Measurements from ENCODE around the gene TADA2A.

The TADA2A gene

DNA sequence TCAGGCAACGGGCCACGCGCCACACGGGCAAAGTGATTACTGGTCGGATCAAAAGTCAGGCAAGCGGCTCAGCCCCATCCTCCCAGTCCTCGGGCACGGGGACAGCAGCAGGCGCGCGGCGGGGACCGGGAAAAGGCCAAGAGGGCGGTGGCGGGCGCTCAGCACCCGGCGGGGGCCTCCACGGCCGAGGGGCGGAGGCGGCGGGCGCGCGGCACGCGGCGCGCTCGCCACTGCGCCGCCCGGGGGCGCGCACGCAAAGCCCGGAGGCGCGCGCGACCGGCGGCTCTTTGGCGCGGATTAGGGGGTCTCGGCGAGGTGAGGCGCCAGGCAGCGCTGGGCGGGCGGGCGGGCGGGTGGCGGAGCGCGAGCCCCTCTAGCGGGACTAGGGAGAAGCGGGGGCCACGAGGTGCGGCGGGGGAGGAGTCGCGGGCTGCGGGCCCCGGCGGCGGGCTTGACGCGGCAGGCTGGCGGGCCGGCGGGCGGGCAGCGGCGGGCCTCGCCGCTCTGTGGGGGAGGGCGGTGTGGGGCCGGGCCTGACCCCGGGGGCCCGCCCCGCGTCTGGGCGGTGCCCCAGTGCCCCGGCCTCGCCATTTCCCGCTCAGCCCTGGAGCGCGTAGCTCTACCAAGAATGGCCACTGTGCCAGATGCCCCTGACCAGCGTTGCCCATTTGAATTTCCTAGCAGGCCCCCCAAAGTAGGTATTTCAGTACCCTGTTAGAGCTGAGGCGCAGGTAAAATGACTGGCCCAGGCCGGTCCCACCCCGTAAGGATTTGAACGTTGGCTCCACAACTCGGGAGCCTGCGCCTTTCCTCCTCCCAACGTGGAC is at the start of gene TADA2A, which contains the start of gene ACACA:
TSS of gene TADA2A (plus strand) at position 252 of the 827 bp plus-strand sequence. CDS start 4,480 bp downstream, outside the sequence.
TSS of gene ACACA (minus strand) at position 202 of the 827 bp plus-strand sequence. CDS start 537 bp downstream, outside the sequence.
- peak; percentile 86 for DNase-seq

- DNase-seq, result peak; percentile 76
Measured at GRCh38 chr17:37358098-37358829, 48.4 kb upstream of the TADA2A start.

- DNase-seq, result peak; percentile 98
Measured at GRCh38 chr17:37358830-37359681, 47.6 kb upstream of the TADA2A start.

- no peak for DNase-seq
Measured at GRCh38 chr17:37359682-37360188, 47.0 kb upstream of the TADA2A start.

DNA sequence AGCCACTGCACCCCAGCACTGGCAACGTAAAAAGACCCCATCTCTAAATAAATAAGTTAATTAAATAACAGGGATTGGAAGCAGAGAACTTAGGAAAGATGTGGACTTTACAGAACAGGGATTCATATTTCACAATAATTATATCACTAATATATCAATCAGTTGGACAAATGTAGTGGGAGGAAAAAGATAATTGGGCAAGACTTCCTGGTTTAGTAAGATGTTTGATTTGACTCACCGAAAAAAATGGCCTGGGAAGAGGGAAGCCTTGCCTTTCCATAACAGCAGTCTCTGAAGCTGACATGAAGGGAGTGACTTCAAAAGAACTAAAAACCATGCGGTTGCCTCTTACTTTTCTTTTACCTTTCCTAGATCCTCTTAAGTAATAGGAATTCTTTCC is 46.1 kb upstream of the TADA2A start:
- no peak for DNase-seq

DNA sequence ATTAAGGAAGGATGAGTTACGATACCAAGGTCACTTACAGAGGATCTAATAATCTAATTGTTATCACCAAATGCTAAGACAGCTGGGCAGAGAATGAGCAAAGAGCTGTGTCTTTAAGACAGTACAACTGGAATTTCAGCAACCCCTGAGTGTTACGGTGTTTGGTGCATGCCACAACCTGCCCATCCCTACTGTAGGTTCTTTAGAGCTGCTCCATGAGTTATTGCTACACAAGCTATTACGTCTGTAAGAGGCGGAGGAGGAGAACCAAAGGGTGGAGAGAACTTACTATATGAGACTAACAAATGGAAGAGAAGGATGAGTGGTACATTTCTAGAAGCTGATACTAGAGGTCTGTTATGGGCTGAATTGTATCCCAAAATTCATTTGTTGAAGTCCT is 45.1 kb upstream of the TADA2A start:
- no peak for DNase-seq

DNA sequence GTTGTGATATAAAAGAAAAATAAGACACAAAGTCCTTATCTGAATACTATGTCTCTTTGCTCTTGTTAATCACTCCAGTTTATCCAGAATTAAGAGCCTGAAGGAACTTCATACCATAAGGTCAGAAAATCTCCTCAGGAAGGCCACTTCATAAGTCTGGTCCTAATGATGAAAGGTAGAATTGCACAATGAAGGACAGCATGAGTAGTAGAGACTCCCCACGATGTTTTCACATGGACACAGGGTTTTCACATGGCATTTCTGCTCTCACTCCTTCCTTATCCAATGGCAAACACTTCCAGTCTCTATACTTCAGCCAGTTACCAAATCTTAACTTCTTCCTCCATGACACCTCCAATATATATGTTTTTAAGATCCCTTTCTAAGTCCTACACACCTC is 41.1 kb upstream of the TADA2A start:
- DNase-seq, result no peak

GRCh38 chr17:37368577-37368976 is 38.1 kb upstream of the TADA2A start:
- peak; percentile 14 for DNase-seq

DNA sequence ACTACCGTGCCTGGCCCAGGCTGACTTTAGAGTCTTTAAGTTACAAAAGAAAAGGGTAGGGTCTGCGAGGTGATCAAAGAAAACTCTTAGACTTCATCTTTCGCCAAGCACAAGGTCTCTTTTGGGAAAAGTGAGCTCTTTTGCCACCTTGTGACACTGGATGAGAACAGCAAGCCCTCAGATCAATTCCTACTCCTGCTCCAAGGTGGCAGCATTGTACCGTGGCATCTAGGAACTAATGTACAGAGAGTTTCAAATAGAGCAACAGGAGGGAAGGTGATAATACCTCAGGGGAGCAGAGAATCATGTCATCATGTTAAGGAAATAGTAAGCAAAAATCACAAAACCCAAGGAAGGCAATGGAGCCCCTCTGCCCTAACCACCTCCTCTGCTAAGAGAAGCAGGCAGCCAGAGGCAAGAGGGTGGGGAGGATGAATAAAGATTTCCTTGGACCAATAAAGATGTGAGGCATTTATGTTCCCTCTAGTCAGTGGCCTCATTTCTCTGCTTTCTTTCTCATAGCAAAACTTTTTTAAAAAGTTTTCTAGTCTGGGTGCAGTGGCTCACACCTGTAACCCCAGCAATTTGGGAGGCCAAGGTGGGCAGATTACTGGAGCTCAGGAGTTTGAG is 33.0 kb upstream of the TADA2A start:
- peak; percentile 92 for DNase-seq

DNA sequence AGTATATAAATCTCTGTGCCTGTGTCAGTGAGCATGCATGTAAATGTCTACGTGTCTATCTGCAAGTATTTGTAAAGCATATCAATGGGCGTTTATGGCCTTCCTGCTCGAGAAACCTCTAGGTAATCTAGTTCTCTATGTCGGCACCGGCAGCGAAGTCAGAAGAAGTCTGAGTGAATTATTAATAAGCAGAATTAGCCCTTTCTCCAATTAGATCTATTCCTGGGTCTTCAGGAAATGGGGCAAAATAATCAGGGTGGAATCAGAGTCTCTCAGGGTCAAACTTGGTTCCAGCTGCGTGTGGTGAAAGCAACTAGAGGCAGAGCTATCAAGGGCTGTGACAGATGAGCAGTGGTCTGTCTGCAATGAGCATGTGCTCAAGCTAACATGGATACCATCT is 31.0 kb upstream of the TADA2A start, which contains the start of gene C17orf78:
TSS of gene C17orf78 (plus strand) at position 280 of the 400 bp plus-strand sequence. CDS start at position 388, 108 bp downstream.
- no peak for DNase-seq

DNA sequence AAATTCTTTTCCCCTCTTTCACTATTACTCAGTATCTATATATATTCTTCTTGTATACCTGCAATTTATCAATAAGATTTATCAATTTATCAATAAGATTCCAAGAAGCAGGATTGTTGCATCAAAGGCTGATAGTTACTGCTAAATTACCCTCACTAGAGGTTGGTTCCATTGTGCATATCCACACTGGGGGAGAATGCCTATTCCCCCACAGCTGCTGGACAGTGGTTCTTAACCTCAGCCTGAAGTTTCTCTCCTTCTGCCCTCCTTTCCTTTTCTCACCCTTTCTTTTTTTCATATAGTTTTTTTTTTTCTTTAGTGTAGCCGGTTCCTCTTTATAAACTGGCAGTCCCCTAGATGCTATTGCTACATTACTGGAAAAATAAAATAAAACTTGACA is 24.6 kb upstream of the TADA2A start:
- no peak for DNase-seq

DNA sequence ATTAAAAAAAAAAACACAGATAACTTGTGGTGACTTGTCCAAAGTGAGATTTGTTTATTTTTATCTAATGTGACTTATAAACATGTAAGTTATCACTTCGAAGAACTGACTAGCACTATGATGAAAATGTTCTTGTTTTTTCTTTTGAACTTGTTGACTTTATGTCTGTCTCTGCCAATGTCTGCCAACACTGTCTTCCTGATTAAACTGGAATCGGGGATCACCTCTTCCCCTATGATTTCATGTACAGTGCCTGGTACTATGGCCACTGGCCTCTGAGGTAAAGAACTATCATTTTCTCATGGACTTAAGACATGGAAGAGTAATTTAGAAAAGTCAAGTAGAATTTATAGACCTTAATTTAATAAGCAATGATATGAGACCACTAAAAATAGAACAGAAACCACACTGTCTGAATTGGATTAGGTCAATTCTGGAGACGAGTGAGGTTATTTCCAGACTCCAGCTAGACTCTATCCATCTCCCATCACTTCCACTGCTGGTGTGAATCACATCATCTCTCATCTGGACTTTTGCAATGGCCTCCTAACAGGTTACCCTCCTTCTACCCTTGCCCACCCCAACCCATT is 22.0 kb upstream of the TADA2A start:
- no peak for DNase-seq

- DNase-seq, result no peak
Measured at GRCh38 chr17:37385474-37385990, 21.2 kb upstream of the TADA2A start.

DNA sequence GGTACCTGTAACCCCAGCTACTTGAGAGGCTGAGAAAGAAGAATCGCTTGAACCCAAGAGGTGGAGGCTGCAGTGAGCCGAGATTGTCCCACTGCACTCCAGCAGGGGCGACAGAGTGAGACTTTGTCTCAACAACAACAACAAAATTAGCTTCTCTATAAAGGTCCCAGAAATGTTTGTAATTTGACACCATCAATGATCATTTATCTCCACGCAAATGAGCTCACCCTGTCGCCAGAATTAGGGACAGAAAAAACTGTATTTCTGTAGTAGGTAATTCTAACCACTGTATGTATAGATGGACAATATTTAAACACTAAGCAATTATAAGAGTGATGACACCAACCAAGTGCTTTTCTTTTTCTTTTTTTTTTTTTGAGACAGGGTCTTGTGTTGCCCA is 20.2 kb upstream of the TADA2A start:
- DNase-seq, result peak; percentile 42

DNA sequence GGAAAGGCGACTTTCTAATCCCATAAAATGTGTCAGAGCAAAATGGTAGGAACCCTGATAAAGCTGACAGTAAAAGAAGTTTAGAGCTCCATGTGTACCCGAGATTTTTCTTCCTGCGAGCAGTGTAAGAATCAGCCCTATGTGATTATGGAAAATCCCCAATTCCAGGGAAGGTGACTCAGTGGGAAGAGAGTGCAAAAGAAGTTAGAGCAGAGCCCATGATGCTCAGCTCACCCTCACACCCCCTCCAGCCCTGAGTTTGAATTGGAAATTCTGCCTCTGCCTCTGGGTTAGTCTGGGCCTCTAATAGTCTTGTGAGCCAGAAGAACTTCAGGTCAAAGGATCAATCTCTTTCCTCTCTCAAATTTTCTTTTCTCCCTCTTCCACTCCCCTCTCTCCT is 18.4 kb upstream of the TADA2A start:
- DNase-seq, result no peak

GRCh38 chr17:37389160-37389559 is 17.5 kb upstream of the TADA2A start:
- DNase-seq, result no peak

DNA sequence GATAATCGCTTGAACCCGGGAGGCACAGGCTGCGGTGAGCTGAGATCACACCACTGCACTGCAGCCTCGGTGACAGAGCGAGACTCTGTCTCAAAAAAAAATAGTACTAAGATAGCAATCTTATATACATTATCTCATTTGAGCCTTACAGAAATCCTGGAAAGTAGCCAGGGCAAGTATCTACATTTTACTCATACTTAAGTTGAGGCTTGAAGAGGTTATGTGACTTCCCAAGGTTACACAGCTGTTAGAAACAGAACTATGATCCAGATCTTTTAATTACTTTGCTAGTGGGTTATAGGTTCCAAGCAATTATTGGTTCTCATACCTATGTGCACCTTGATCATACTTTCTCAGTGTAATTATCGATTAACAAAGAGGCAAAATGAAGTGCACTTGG is 15.5 kb upstream of the TADA2A start:
- peak; percentile 27 for DNase-seq

DNA sequence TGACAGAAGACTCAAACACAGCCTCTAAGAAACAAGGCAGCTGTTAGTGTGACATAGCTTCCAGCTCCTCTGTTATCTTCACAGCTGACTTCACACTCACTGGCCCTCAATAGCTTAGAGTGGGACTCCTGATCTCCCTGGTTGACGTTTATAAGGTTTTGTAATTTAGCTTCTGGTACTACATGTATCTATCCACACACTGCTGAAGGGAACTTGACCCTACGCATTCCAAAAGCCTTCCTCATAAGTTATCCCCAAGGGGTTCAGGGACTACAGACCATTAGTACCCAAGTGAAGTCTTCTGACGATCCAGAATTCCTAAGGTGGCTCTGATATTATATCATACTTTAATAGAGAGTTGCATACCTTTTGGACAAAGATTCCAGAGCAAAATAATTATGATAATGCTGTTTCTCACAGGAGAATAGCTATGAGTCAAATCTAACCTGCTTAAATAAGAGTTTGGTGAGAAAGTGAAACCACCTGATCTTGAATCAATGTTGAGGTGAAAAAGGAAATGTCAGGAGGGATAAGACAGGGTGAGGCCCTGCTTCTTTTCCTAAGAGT is 14.6 kb upstream of the TADA2A start:
- no peak for DNase-seq

DNA sequence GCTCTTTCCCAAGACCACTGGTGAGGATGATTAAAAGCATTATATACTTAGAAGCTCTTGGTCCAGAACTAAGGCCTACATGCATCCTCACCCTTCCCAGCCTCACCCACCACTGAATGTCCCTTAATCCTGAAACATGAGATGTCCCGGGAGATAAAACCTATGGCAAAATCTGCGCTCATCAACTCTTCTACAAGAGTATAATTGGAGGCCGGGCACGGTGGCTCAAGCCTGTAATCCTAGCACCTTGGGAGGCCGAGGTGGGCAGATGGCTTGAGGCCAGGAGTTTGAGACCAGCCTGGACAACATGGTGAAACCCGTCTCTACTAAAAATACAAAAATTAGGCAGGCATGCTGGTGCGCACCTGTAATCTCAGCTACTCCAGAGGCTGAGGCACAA is 13.3 kb upstream of the TADA2A start:
- DNase-seq, result no peak

- no peak for DNase-seq
Measured at GRCh38 chr17:37399265-37399803, 7.4 kb upstream of the TADA2A start.

DNA sequence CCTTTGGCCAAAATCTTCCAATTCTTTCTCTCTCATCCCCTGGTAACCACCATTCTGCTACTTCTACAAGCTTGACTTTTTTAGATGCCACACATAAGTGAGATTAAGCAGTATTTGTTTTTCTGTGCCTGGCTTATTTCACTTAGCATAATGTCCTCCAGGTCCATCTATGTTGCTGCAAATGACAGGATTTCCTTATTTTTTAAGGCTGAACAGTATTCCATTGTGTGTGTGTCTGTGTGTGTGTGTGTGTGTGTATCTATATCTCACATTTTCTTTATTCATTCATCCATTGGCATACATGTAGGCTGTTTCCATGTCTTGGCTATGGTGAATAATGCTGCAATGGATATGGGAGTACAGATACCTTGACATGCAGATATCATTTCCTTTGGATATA is 6.2 kb upstream of the TADA2A start:
- DNase-seq, result no peak
